ENCODE data around the gene ERP27. TPM values are rescaled to one million over a fixed set of nuclear protein-coding genes. Genes with fewer than 3 reads are reported as not detected.
A peak's percentile ranks its signal among the peaks of the same experiment; 100 is the strongest.

Gene ERP27
- total and polyA plus RNA-seq, 12 donors, result 0.18 to 3.0 (median 1.2) TPM; not detected in 2

GRCh38 chr12:14901228-14901562 is 37.1 kb downstream of the ERP27 start:
- Histone ChIP-seq H3K9me3 (replicated peaks in 1 of 3) (no peaks in the 10 kb centered on the region), H3K4me1 (replicated peaks in 1 of 2) (peaks cover 19 to 32% of the 10 kb centered on the region in 2 donors), H3K36me3 (replicated peaks in 1 of 2) (no peaks in the 10 kb centered on the region), H3K4me3 (no peak overlapping the region), H3K27me3 (no peaks in the 10 kb centered on the region), H3K27ac (peak overlapping the region in 1 of 5 donors; percentile 15)
- DNase-seq, result peak in 1 of 7 donors; percentile 20
- whole genome bisulfite sequencing, 4 donors, result 86 to 96% (median 93%) methylated on average over 1 of the region's 1 CpG
- TF ChIP-seq, protein P1, sequence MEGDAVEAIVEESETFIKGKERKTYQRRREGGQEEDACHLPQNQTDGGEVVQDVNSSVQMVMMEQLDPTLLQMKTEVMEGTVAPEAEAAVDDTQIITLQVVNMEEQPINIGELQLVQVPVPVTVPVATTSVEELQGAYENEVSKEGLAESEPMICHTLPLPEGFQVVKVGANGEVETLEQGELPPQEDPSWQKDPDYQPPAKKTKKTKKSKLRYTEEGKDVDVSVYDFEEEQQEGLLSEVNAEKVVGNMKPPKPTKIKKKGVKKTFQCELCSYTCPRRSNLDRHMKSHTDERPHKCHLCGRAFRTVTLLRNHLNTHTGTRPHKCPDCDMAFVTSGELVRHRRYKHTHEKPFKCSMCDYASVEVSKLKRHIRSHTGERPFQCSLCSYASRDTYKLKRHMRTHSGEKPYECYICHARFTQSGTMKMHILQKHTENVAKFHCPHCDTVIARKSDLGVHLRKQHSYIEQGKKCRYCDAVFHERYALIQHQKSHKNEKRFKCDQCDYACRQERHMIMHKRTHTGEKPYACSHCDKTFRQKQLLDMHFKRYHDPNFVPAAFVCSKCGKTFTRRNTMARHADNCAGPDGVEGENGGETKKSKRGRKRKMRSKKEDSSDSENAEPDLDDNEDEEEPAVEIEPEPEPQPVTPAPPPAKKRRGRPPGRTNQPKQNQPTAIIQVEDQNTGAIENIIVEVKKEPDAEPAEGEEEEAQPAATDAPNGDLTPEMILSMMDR (IDR thresholded peaks at IDR 0.05), result peak in 1 of 6 experiments; percentile 5
- TF ChIP-seq POLR2A (IDR thresholded peaks at IDR 0.05), result no peak
- intact Hi-C loops (cut with DNase I), result no loop called here

- peaks cover 16 to 33% of the 10 kb centered on the region in 2 donors for H3K4me1 ChIP-seq (replicated peaks in 1 of 2)
These were observed 37.7 kb downstream of the ERP27 start for GRCh38 chr12:14900521-14901227.

GRCh38 chr12:14896521-14897169 is 41.7 kb downstream of the ERP27 start:
- Histone ChIP-seq H3K27me3 (no peaks in the 10 kb centered on the region), H3K4me1 (replicated peaks in 1 of 2) (peaks cover 11 to 37% of the 10 kb centered on the region in 2 donors), H3K36me3 (replicated peaks in 1 of 2) (no peaks in the 10 kb centered on the region), H3K27ac (peak overlapping the region in 4 of 5 donors; percentile 22 to 68 (median 52)), H3K9me3 (replicated peaks in 1 of 3) (no peaks in the 10 kb centered on the region), H3K4me3 (peak overlapping the region in 1 of 4 donors; percentile 17)
- WGBS, 4 donors, result 28 to 37% (median 33%) methylated on average over 7 of the region's 7 CpGs
- TF ChIP-seq POLR2A (IDR thresholded peaks at IDR 0.05), result no peak
- TF ChIP-seq, protein P1 (IDR thresholded peaks at IDR 0.05), result no peak
- intact Hi-C loops (cut with DNase I), result no loop called here
- peak in 3 of 7 donors; percentile 43 to 54 (median 53) for DNase-seq

More at GRCh38 chr12:14900521-14901227, 37.7 kb downstream of the ERP27 start:
- Histone ChIP-seq H3K4me3 (no peak overlapping the region), H3K9me3 (replicated peaks in 1 of 3) (no peaks in the 10 kb centered on the region), H3K27me3 (no peaks in the 10 kb centered on the region), H3K27ac (peak overlapping the region in 1 of 5 donors; percentile 15), H3K36me3 (replicated peaks in 1 of 2) (no peaks in the 10 kb centered on the region)
- intact Hi-C loops (cut with DNase I), result no loop called here
- 93 to 95% (median 94%) methylated on average over 5 of the region's 5 CpGs for WGBS, 4 donors
- DNase-seq, result no peak
- TF ChIP-seq, protein P1 (IDR thresholded peaks at IDR 0.05), result no peak
- no peak for TF ChIP-seq POLR2A (IDR thresholded peaks at IDR 0.05)

GRCh38 chr12:14893506-14894250 is 44.7 kb downstream of the ERP27 start:
- H3K36me3 ChIP-seq (replicated peaks in 1 of 2), result no peaks in the 10 kb centered on the region
- peak overlapping the region; percentile 25 to 76 (median 35) for H3K27ac ChIP-seq
- 46 to 70% (median 58%) methylated on average over 5 of the region's 5 CpGs for WGBS, 4 donors
- peak overlapping the region in 1 of 4 donors; percentile 10 for H3K4me3 ChIP-seq
- DNase-seq, result no peak
- H3K27me3 ChIP-seq, result no peaks in the 10 kb centered on the region
- intact Hi-C loops (cut with DNase I), result no loop called here
- peaks cover 11 to 37% of the 10 kb centered on the region in 2 donors for H3K4me1 ChIP-seq (replicated peaks in 1 of 2)
- no peaks in the 10 kb centered on the region for H3K9me3 ChIP-seq (replicated peaks in 1 of 3)
- TF ChIP-seq, protein P1 (IDR thresholded peaks at IDR 0.05), result peak in 1 of 6 experiments; percentile 13
- TF ChIP-seq POLR2A (IDR thresholded peaks at IDR 0.05), result no peak

Measured in adrenal gland (tissue), 12 donors.